HCT116 (cell line): ENCODE measurements around the gene ADGRG6.

Source experiments
- CEBPB ChIP-seq: IDR thresholded peaks from 2 replicates; pipeline ENCODE4 v1.6.1; 2012; ENCODE audit warnings: low read depth
- CTCF ChIP-seq, 3 experiments: fragments of 200-600 bp in 1 of 3; sonication (generic) in 1 of 3; IDR thresholded peaks in 2 of 3; conservative IDR thresholded peaks in 1 of 3; 2 replicates each; pipeline ENCODE4 v1.5.1; 2012 to 2017; ENCODE audit warnings: low read depth in 2 of 3, low read length in 2 of 3, antibody characterized with exemption in 1 of 3, borderline replicate concordance in 1 of 3, control low read depth in 1 of 3, mild to moderate bottlenecking in 1 of 3, mixed read lengths in 1 of 3, mixed run types in 1 of 3, moderate library complexity in 1 of 3; ENCODE audit not compliant: insufficient read depth in 1 of 3
- ELF1 ChIP-seq: IDR thresholded peaks from 2 replicates; pipeline ENCODE4 v1.6.1; 2012; ENCODE audit warnings: low read depth, borderline replicate concordance
- FOSL1 ChIP-seq: IDR thresholded peaks from 2 replicates; pipeline ENCODE4 v1.6.1; 2012; ENCODE audit warnings: low read depth
- JUND ChIP-seq: IDR thresholded peaks from 2 replicates; pipeline ENCODE4 v1.6.1; 2012
- POLR2A ChIP-seq: IDR thresholded peaks from 2 replicates; pipeline ENCODE4 v1.7.0; 2011; ENCODE audit warnings: borderline replicate concordance; ENCODE audit not compliant: insufficient read depth, insufficient read length; ENCODE audit errors: extremely low read depth
- POLR2AphosphoS5 ChIP-seq: IDR thresholded peaks from 2 replicates; pipeline ENCODE4 v1.6.1; 2011; ENCODE audit warnings: mild to moderate bottlenecking, low read depth, low read length, moderate library complexity
- RAD21 ChIP-seq: IDR thresholded peaks from 2 replicates; pipeline ENCODE4 v1.6.1; 2012; ENCODE audit warnings: low read depth, mild to moderate bottlenecking
- YY1 ChIP-seq: IDR thresholded peaks from 2 replicates; pipeline ENCODE4 v1.6.1; 2011; ENCODE audit warnings: low read length, low read depth, moderate library complexity, mild to moderate bottlenecking; ENCODE audit not compliant: insufficient replicate concordance; ENCODE audit errors: extremely low read depth
- TF ChIP-seq, protein P1 (sequence below): IDR thresholded peaks from 2 replicates; pipeline ENCODE4 v1.6.1; 2011; ENCODE audit warnings: mild to moderate bottlenecking, low read length, moderate library complexity; ENCODE audit not compliant: insufficient replicate concordance; ENCODE audit errors: extremely low read depth

DNA sequence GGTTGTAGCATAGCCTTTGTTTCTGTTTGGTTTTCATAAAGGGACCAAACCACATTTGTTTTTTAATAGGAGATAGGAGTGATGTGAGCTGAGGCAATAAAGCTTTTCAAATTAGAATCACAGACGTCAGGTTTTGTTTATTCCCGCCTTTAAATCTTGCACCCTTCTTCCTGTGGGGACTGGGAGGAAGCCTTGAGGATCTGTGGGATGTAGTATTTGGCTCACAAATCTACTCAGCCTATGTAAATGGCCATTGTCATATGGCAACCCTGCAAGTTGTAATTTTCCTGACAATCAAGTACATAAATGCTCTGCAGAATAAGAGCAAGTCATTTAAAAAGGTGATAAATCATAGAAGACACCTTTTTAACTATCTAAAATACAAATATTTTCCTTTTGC, 110.4 kb downstream of the ADGRG6 start:
- TF ChIP-seq CEBPB (no peak), POLR2A (no peak), CTCF (IDR thresholded peaks at IDR 0.05 in 2 of 3, conservative IDR thresholded peaks at IDR 0.05 in 1 of 3; ENCODE audit: borderline replicate concordance in 1 of 3, insufficient read depth in 1 of 3, low read depth in 2 of 3, low read length in 2 of 3) (no peak), POLR2AphosphoS5 (no peak), FOSL1 (no peak), ELF1 (no peak), JUND (no peak), RAD21 (no peak), YY1 (no peak)
- TF ChIP-seq, protein P1, sequence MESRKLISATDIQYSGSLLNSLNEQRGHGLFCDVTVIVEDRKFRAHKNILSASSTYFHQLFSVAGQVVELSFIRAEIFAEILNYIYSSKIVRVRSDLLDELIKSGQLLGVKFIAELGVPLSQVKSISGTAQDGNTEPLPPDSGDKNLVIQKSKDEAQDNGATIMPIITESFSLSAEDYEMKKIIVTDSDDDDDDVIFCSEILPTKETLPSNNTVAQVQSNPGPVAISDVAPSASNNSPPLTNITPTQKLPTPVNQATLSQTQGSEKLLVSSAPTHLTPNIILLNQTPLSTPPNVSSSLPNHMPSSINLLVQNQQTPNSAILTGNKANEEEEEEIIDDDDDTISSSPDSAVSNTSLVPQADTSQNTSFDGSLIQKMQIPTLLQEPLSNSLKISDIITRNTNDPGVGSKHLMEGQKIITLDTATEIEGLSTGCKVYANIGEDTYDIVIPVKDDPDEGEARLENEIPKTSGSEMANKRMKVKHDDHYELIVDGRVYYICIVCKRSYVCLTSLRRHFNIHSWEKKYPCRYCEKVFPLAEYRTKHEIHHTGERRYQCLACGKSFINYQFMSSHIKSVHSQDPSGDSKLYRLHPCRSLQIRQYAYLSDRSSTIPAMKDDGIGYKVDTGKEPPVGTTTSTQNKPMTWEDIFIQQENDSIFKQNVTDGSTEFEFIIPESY = no peak
